Hepatocyte (in vitro differentiated cells): ENCODE data around the gene SLC38A1. TPM values are rescaled to one million over a fixed set of nuclear protein-coding genes. Genes with fewer than 3 reads are reported as not detected.
"Not testable (repeated sequence)": the region's sequence is repeated elsewhere in the genome, so short reads cannot be mapped to it uniquely, and the experiment has no call there.

Experiments used
- DNase-seq: peaks from one replicate; pipeline ENCODE4 v3.0.0-alpha.2; 2016; ENCODE audit warnings: low spot score
- H2AFZ ChIP-seq: fragments of 200-600 bp; sonication (generic); 2 replicates; pipeline ENCODE4 v1.6.0; 2016; ENCODE audit warnings: antibody characterized with exemption, mild to moderate bottlenecking
- H3K27ac ChIP-seq: fragments of 200-600 bp; sonication (generic); 2 replicates; pipeline ENCODE4 v1.5.1; 2016; ENCODE audit warnings: mild to moderate bottlenecking
- H3K27me3 ChIP-seq: fragments of 200-600 bp; sonication (generic); 2 replicates; pipeline ENCODE4 v1.6.1; 2016
- H3K36me3 ChIP-seq: fragments of 200-600 bp; sonication (generic); replicated peaks from 2 replicates; pipeline ENCODE4 v1.5.1; 2016; ENCODE audit warnings: low read depth; ENCODE audit not compliant: insufficient read depth
- H3K4me1 ChIP-seq: fragments of 200-600 bp; sonication (generic); 2 replicates; pipeline ENCODE4 v1.5.1; 2016; ENCODE audit warnings: mild to moderate bottlenecking, moderate library complexity; ENCODE audit not compliant: insufficient read depth
- H3K4me2 ChIP-seq: fragments of 200-600 bp; sonication (generic); 2 replicates; pipeline ENCODE4 v1.6.0; 2016
- H3K4me3 ChIP-seq: fragments of 200-600 bp; sonication (generic); 2 replicates; pipeline ENCODE4 v1.5.1; 2016; ENCODE audit warnings: mild to moderate bottlenecking
- H3K79me2 ChIP-seq: fragments of 200-600 bp; sonication (generic); 2 replicates; pipeline ENCODE4 v1.6.0; 2017; ENCODE audit warnings: mild to moderate bottlenecking
- H3K9me2 ChIP-seq: fragments of 200-600 bp; sonication (generic); replicated peaks from 2 replicates; pipeline ENCODE4 v1.6.0; 2017; ENCODE audit warnings: mild to moderate bottlenecking; ENCODE audit not compliant: insufficient read depth
- H3K9me3 ChIP-seq: fragments of 200-600 bp; sonication (generic); 2 replicates; pipeline ENCODE4 v1.5.1; 2016; ENCODE audit warnings: low read depth, mild to moderate bottlenecking
- H4K20me1 ChIP-seq: fragments of 200-600 bp; sonication (generic); 2 replicates; pipeline ENCODE4 v1.6.0; 2016; ENCODE audit warnings: mild to moderate bottlenecking; ENCODE audit not compliant: insufficient read depth, poor library complexity, severe bottlenecking
- CTCF ChIP-seq: fragments of 200-600 bp; sonication (generic); IDR thresholded peaks from 2 replicates; pipeline ENCODE4 v1.5.1; 2016; ENCODE audit warnings: antibody characterized with exemption, mild to moderate bottlenecking; ENCODE audit not compliant: poor library complexity
- EZH2 ChIP-seq: fragments of 200-600 bp; sonication (generic); IDR thresholded peaks from 2 replicates; pipeline ENCODE4 v1.6.1; 2016; ENCODE audit warnings: antibody characterized with exemption, mild to moderate bottlenecking, borderline replicate concordance
- EZH2phosphoT487 ChIP-seq: fragments of 200-600 bp; sonication (generic); IDR thresholded peaks from one replicate; pipeline ENCODE4 v1.6.1; 2018; ENCODE audit warnings: antibody characterized with exemption, mild to moderate bottlenecking, low read depth, moderate library complexity; ENCODE audit not compliant: unreplicated experiment, severe bottlenecking
- WGBS: methylation state at CpG from one replicate; pipeline ENCODE4 v1.1.6; 2016; ENCODE audit warnings: low lambda C conversion rate; ENCODE audit errors: missing lambda C conversion rate; 5-methylcytosine and 5-hydroxymethylcytosine counted together
- polyA plus RNA-seq: library from polyadenylated mRNA; unstranded; fragments of >200 nt; fragmentation: Nextera tagmentation; extraction: Ambion mirVana; gene quantifications from 2 replicates; pipeline ENCODE4 v1.2.1, GENCODE V29; 2016
- total RNA-seq: library from RNA; depleted of rRNA; stranded (reverse); fragments of >200 nt; gene quantifications from 2 replicates; pipeline ENCODE4 v1.2.3, GENCODE V29; 2014

Gene SLC38A1
- total and polyA plus RNA-seq, 2 experiments from 2014 or later, result 48.2 to 86.8 TPM

DNA sequence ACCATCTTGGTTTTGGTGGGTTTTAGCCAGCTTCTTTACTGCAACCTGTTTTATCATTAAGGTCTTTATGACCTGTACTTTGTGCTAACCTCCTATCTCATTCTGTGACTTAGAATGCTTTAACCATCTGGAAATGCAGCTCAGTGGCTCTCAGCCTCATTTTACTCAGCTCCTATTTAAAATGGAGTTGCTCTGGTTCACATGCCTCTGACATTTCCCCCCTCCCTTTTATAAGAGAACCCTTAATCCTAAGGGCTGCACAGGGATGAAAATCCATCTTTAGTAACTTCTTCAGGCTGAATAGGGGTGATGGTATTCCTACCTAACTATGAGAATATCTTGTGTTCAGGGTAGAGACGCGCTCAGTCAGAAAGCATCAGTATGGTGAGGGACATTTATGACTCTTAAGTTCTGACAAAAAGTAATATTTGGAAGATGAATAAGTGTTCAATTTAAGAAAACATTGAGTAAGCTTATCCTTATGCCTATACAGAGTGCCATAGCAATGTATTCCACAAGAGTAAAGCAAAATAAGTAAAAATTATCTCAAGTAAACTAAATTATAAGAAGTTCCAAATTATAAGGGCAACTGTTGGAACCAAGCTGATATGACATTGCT, 15.2 kb downstream of the SLC38A1 start:
- 100% methylated on average over 2 of the region's 2 CpGs for WGBS
- Histone ChIP-seq H2AFZ (no peak overlapping the region), H3K27ac (no peak overlapping the region), H3K79me2 (peaks cover 97% of the 10 kb centered on the region), H3K4me1 (no peaks in the 10 kb centered on the region), H3K27me3 (no peaks in the 10 kb centered on the region), H3K9me3 (no peaks in the 10 kb centered on the region), H3K4me3 (no peak overlapping the region), H3K36me3 (no peaks in the 10 kb centered on the region), H3K4me2 (no peak overlapping the region), H4K20me1 (no peaks in the 10 kb centered on the region), H3K9me2 (no peaks in the 10 kb centered on the region)
- no peak for DNase-seq
- TF ChIP-seq EZH2 (no peak), CTCF (no peak), EZH2phosphoT487 (no peak)

DNA sequence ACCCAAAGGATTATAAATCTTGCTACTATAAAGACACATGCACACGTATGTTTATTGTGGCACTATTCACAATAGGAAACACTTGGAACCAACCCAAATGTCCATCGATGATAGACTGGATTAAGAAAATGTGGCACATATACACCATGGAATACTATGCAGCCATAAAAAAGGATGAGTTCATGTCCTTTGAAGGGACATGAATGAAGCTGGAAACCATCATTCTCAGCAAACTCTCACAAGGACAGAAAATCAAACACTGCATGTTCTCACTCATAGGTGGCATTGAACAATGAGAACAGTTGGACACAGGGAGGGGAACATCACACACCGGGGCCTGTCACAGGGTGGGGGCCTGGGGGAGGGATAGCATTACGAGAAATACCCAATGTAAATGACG, 16.8 kb downstream of the SLC38A1 start:
- not testable (repeated sequence) for DNase-seq, H3K27me3 ChIP-seq, H3K4me3 ChIP-seq, H3K4me2 ChIP-seq, H2AFZ ChIP-seq, H3K9me2 ChIP-seq, H3K27ac ChIP-seq, H3K36me3 ChIP-seq, H3K9me3 ChIP-seq, H3K4me1 ChIP-seq, H4K20me1 ChIP-seq
- 99% methylated on average over 5 of the region's 5 CpGs for WGBS
- peaks cover 94% of the 10 kb centered on the region for H3K79me2 ChIP-seq

- H3K79me2 ChIP-seq, result peaks cover 96% of the 10 kb centered on the region
- not testable (repeated sequence) for H3K27me3 ChIP-seq, H3K4me1 ChIP-seq, H4K20me1 ChIP-seq, H3K9me2 ChIP-seq, H3K27ac ChIP-seq, H3K9me3 ChIP-seq, DNase-seq, H3K4me3 ChIP-seq, H3K36me3 ChIP-seq, H3K4me2 ChIP-seq, H2AFZ ChIP-seq
- 71% methylated on average over 4 of the region's 4 CpGs for WGBS
Observed at GRCh38 chr12:46249960-46250359, 18.9 kb downstream of the SLC38A1 start.

DNA sequence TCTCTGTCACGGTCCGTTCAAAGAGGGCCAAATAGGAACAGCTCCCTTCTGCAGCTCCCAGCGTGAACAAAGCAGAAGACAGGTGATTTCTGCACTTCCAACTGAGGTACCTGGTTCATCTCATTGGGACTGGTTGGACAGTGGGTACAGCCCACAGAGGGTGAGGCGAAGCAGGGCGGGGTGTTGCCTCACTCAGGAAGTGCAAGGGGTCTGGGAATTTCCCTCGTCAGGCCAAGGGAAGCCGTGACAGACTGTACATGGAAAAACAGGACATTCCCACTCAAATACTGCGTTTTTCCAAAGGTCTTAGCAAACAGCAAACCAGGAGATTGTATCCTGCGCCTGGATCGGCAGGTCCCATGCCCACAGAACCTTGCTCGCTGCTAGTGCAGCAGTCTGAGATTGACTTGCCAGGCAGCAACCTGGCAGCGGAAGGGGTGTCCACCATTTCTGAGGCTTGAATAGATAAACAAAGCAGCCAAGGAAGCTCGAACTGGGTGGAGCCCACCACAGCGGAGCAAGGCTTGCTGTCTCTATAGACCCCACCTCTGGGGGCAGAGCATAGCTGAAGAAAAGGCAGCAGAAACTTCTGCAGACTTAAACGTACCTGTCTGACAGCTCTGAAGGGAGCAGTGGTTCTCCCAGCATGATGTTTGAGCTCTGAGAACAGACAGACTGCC, 22.7 kb downstream of the SLC38A1 start:
- Histone ChIP-seq H3K27ac (no peak overlapping the region), H3K36me3 (no peaks in the 10 kb centered on the region), H3K79me2 (peaks cover 97% of the 10 kb centered on the region), H3K4me2 (no peak overlapping the region), H3K27me3 (no peaks in the 10 kb centered on the region), H3K9me2 (no peaks in the 10 kb centered on the region), H4K20me1 (peaks cover 3% of the 10 kb centered on the region), H3K9me3 (peaks cover 8% of the 10 kb centered on the region), H3K4me3 (no peak overlapping the region), H3K4me1 (no peaks in the 10 kb centered on the region), H2AFZ (no peak overlapping the region)
- no peak for DNase-seq
- TF ChIP-seq EZH2 (no peak), CTCF (no peak), EZH2phosphoT487 (no peak)
- 97% methylated on average over 15 of the region's 15 CpGs for whole genome bisulfite sequencing
